SK-N-MC (cell line): ENCODE measurements around the gene ESYT2.

Experiments used
- EZH2 ChIP-seq: fragments of 200-600 bp; sonication (generic); IDR thresholded peaks from one replicate; pipeline ENCODE4 v1.6.1; 2017; ENCODE audit warnings: antibody characterized with exemption
- FOXP2 ChIP-seq: optimal IDR thresholded peaks from 2 replicates; pipeline ENCODE3; 2011; ENCODE audit warnings: mild to moderate bottlenecking, moderate library complexity; ENCODE audit not compliant: insufficient read depth; ENCODE audit errors: extremely low read length, control extremely low read depth

GRCh38 chr7:158778471-158778870 is 50.8 kb downstream of the ESYT2 start:
- TF ChIP-seq EZH2 (no peak), FOXP2 (no peak)
